ENCODE measurements around the gene SF1. TPM values are rescaled to one million over a fixed set of nuclear protein-coding genes. Genes with fewer than 3 reads are reported as not detected.

Gene SF1
- total RNA-seq, 2 experiments from 2014 or later, result 1,632 to 1,657 TPM

DNA sequence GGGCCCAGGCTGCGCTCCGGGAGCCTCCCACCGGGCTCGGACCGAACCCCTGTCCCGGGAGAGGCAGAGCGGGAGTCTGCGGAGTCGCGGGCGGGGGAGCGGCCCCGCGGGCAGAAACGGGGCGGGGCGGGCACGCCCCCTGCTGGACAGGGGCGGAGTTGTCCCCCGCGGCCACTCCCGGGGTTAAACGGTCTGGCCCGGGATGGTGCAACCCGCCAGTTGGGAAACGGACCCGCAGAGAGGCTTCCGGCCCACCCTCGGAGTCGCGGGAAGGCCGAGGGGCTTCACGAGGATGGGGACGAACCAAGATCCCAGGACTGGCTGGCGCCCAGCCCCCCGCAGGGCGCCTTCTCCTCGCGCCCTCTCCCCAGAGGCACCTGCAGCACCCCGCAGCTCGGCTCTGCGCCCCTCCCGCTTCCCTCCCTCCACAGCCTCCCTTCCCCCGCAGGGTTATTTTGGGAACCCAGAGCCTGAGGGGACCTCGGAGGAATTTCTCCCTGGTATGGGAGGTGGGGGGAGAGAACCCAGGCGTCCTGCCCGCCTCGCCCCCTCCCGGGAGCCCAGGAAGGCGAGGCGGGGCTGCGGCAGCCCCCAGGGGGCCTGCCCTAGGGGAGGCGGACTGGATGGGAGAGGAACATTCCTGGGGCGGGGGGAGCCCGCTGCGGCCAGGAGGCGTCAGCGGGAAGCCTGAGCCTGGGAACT, 35.3 kb downstream of the SF1 start:
- TF ChIP-seq, protein P1, sequence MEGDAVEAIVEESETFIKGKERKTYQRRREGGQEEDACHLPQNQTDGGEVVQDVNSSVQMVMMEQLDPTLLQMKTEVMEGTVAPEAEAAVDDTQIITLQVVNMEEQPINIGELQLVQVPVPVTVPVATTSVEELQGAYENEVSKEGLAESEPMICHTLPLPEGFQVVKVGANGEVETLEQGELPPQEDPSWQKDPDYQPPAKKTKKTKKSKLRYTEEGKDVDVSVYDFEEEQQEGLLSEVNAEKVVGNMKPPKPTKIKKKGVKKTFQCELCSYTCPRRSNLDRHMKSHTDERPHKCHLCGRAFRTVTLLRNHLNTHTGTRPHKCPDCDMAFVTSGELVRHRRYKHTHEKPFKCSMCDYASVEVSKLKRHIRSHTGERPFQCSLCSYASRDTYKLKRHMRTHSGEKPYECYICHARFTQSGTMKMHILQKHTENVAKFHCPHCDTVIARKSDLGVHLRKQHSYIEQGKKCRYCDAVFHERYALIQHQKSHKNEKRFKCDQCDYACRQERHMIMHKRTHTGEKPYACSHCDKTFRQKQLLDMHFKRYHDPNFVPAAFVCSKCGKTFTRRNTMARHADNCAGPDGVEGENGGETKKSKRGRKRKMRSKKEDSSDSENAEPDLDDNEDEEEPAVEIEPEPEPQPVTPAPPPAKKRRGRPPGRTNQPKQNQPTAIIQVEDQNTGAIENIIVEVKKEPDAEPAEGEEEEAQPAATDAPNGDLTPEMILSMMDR (IDR thresholded peaks at IDR 0.05), result peak; percentile 80
- no peaks in the 10 kb centered on the region for H3K9me3 ChIP-seq (ENCODE audit: control insufficient read depth in 1 of 2, insufficient read depth in 1 of 2, low read length in 2 of 2)
- Mint-ChIP-seq H3K4me3 (peak overlapping the region; percentile 85), H3K36me3 (ENCODE audit: low read depth) (peaks cover 56% of the 10 kb centered on the region), H3K4me1 (ENCODE audit: low read depth) (peaks cover 46% of the 10 kb centered on the region), H3K9me3 (no peaks in the 10 kb centered on the region), H3K27ac (peak overlapping the region; percentile 92), H3K27me3 (no peaks in the 10 kb centered on the region)
- H3K36me3 ChIP-seq (ENCODE audit: insufficient read depth, low read length), result peaks cover 39% of the 10 kb centered on the region
- ATAC-seq (ENCODE audit: poor library complexity), result peak; percentile 13
- CTCF ChIA-PET, result interaction anchor here (0.6 to 4.9 kb wide), 13 partner anchors 10 to 460 kb away, joined by 3 to 45 read pairs (median 5); partner anchors contain the start of genes PYGM and SF1
- intact Hi-C loops (cut with DNase I, micrococcal nuclease), result loop anchor here (1.0 to 5.0 kb wide), 6 partner anchors 21 to 190 kb away; partner anchors contain the start of genes CDC42BPG (in 1 of the 2) and SF1 (in 1 of the 2)
- H3K27ac ChIP-seq (ENCODE audit: low read depth in 1 of 2, low read length in 2 of 2), result peak overlapping the region; percentile 89 to 95
- H3K4me1 ChIP-seq (ENCODE audit: insufficient read depth, low read length), result peaks cover 67% of the 10 kb centered on the region
- DNase-seq, result peak; percentile 58 to 87 (median 72)
- H3K27me3 ChIP-seq (ENCODE audit: control insufficient read depth in 1 of 2, insufficient read depth in 2 of 2, low read length in 2 of 2), result no peaks in the 10 kb centered on the region
- POLR2A ChIA-PET, result interaction anchor here (1.1 to 18.7 kb wide), 17 partner anchors 8 to 756 kb away, joined by 4 to 634 read pairs (median 13); partner anchors contain the start of genes FAU, MALAT1, MAP4K2 and MEN1
- peak overlapping the region; percentile 98 for H3K4me3 ChIP-seq (ENCODE audit: low read length)

DNA sequence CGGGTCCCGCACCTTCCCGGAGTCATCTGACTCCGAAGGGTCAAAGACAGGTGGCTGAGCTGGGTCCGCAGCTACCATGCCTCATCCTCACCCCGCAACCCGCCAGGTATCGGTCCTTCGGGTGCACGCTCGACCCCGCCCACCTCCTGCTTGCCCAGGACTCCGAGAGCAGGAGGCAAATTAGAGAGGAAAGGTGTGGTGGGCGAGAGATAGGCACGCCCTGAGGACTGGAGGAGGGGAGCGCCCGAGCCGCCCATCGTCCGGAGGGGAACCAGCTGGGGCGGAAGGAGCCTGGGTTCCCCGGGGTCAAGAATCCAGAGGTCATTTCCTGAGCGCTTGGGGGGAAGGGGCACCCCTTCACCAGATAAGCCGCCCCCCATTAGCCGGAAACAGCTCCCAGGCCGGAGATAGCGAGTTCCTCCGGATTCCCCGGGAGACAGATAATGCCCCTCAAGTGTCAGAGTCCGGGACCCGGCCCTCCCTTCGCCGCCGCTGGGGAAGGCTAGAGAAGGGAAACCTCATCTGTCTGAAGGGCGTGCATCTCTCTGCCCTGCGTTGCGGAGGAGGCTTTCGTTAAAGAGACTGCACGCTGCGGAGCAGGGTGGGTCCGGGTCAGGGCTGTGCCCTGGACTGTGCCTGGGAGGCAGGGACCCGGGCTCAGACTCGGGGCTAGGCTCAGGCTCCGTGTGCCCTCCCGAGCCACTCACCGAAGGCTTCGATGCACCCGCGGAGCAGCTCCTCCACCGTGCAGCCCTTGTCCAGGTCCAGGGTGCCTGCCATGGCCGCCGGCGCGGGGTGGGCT, 36.1 kb downstream of the SF1 start:
- peak overlapping the region; percentile 98 for H3K4me3 ChIP-seq (ENCODE audit: low read length)
- Mint-ChIP-seq H3K9me3 (no peaks in the 10 kb centered on the region), H3K36me3 (ENCODE audit: low read depth) (peaks cover 62% of the 10 kb centered on the region), H3K27me3 (no peaks in the 10 kb centered on the region), H3K4me1 (ENCODE audit: low read depth) (peaks cover 46% of the 10 kb centered on the region), H3K27ac (peak overlapping the region; percentile 24), H3K4me3 (peak overlapping the region; percentile 85)
- no peaks in the 10 kb centered on the region for H3K27me3 ChIP-seq (ENCODE audit: control insufficient read depth in 1 of 2, insufficient read depth in 2 of 2, low read length in 2 of 2)
- peak overlapping the region; percentile 44 to 95 for H3K27ac ChIP-seq (ENCODE audit: low read depth in 1 of 2, low read length in 2 of 2)
- intact Hi-C loops (cut with DNase I, micrococcal nuclease), result loop anchor here (1.0 to 5.0 kb wide), 4 partner anchors 35 to 189 kb away; partner anchors contain the start of genes CDC42BPG (in 1 of the 2) and SF1 (in 1 of the 2)
- ATAC-seq (ENCODE audit: poor library complexity) (no peak), DNase-seq (peak in 3 of 14 experiments; percentile 30 to 36 (median 36))
- POLR2A ChIA-PET, result interaction anchor here (1.1 to 18.7 kb wide), 10 partner anchors 7 to 757 kb away, joined by 3 to 634 read pairs (median 10); partner anchors contain the start of genes FAU, MALAT1, MEN1 and MRPL49
- CTCF ChIA-PET, result interaction anchor here (0.9 to 4.9 kb wide), 11 partner anchors 8 to 284 kb away, joined by 3 to 45 read pairs (median 6); partner anchors contain the start of genes PYGM and SF1
- TF ChIP-seq, protein P1 (IDR thresholded peaks at IDR 0.05), result no peak
- H3K4me1 ChIP-seq (ENCODE audit: insufficient read depth, low read length), result peaks cover 67% of the 10 kb centered on the region
- H3K36me3 ChIP-seq (ENCODE audit: insufficient read depth, low read length), result peaks cover 45% of the 10 kb centered on the region
- no peaks in the 10 kb centered on the region for H3K9me3 ChIP-seq (ENCODE audit: control insufficient read depth in 1 of 2, insufficient read depth in 1 of 2, low read length in 2 of 2)

Measured in CD4-positive, alpha-beta T cell (primary cell).